Measurements from ENCODE around the gene HSPE1. TPM values are rescaled to one million over a fixed set of nuclear protein-coding genes. Genes with fewer than 3 reads are reported as not detected.

Gene HSPE1
- total and polyA plus RNA-seq, 2 of the 8 experiments (the other 6 are each of a cell fraction or from before 2014, with no cell fraction given), result 206 to 377 TPM

DNA sequence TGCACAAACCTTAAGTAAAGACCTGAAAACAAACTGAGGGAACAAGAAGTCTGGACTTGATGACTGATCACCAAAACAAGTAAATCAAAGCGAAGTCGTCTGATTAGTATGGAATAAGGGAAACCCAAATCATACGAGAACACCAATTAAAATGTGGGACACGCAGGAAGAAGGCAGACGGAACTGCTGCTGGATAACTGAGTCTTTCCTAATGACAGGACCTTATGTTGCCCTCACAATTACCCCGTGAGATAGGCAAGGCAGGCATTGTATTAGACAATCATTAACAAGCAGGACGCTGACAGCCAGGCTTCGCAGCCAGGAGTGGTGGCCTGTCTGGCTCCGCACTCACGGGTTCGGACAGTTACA lies 47.4 kb upstream of the HSPE1 start:
- H3K4me2 ChIP-seq (ENCODE audit: insufficient read depth in 1 of 2, low read depth in 2 of 2, low read length in 2 of 2), result peak overlapping the region; percentile 73 to 86
- H4K5ac ChIP-seq (ENCODE audit: insufficient read length, low read depth, low read length), result no peak overlapping the region
- H2AFZ ChIP-seq (ENCODE audit: low read length), result peak overlapping the region; percentile 92
- no peak overlapping the region for H3K23ac ChIP-seq (ENCODE audit: insufficient read length)
- H2AK5ac ChIP-seq (ENCODE audit: low read depth, low read length), result no peak overlapping the region
- DNase-seq (ENCODE audit: low read depth in 1 of 2, low spot score in 2 of 2) (no peak), FAIRE-seq (no peak)
- no peaks in the 10 kb centered on the region for H3K36me3 ChIP-seq (ENCODE audit: control insufficient read depth in 2 of 4, insufficient read depth in 4 of 4, low read length in 3 of 4)
- TF ChIP-seq BACH1 (IDR thresholded peaks at IDR 0.05; ENCODE audit: low read length) (no peak), SAP30 (IDR thresholded peaks at IDR 0.05; ENCODE audit: insufficient read depth, insufficient replicate concordance, low read length) (peak; percentile 91), KDM4A (IDR thresholded peaks at IDR 0.05; ENCODE audit: low read depth, low read length, severe bottlenecking) (peak; percentile 32)
- ChIA-PET CTCF (ENCODE audit: partially characterized antibody) (interaction anchor here (0.6 to 1.6 kb wide), 5 partner anchors 8 to 247 kb away, joined by 3 to 4 read pairs (median 3); partner anchors contain the start of gene SF3B1), POLR2A (ENCODE audit: partially characterized antibody) (interaction anchor here (0.8 to 4.8 kb wide), 10 partner anchors 12 to 81 kb away, joined by 3 to 40 read pairs (median 4); partner anchors contain the start of genes HSPD1, HSPE1 and SF3B1)
- H4K20me1 ChIP-seq (replicated peaks in 1 of 2; ENCODE audit: control insufficient read depth in 1 of 2, insufficient read depth in 2 of 2, low read length in 2 of 2), result peaks cover 0 to 4% of the 10 kb centered on the region in 2 experiments
- H2BK120ac ChIP-seq (replicated peaks; ENCODE audit: low read depth, low read length), result no peak overlapping the region
- H3K79me1 ChIP-seq (ENCODE audit: low read depth, low read length), result peaks cover 4% of the 10 kb centered on the region
- no peak overlapping the region for H4K91ac ChIP-seq (replicated peaks; ENCODE audit: insufficient read length, low read length)
- H3K18ac ChIP-seq (ENCODE audit: extremely low read depth, low read length), result no peak overlapping the region; the same call in 1 of the 2 replicates
- H2BK12ac ChIP-seq (ENCODE audit: low read depth, low read length), result no peak overlapping the region
- H3K56ac ChIP-seq (replicated peaks; ENCODE audit: insufficient read length, low read depth, low read length), result no peak overlapping the region
- H3K23me2 ChIP-seq (ENCODE audit: low read depth, low read length), result peaks cover 3% of the 10 kb centered on the region
- WGBS, 2 experiments (ENCODE audit: extremely low coverage in 1 of 2, insufficient coverage in 1 of 2, insufficient read length in 1 of 2, insufficient replicate concordance in 2 of 2, low coverage in 1 of 2, low lambda C conversion rate in 2 of 2, missing lambda C conversion rate in 1 of 2), result 13% methylated on average over 11 of the region's 11 CpGs; no CpG with 5 or more reads in 1 of the 2 experiments
- peaks cover 0 to 5% (median 0%) of the 10 kb centered on the region in 4 experiments; a peak in 2 of 7 replicates for H3K4me1 ChIP-seq (replicated peaks in 1 of 4; ENCODE audit: control insufficient read depth in 3 of 4, insufficient read depth in 4 of 4, low read length in 3 of 4)
- H3K9me3 ChIP-seq (ENCODE audit: insufficient read depth in 2 of 2, low read depth in 1 of 2, low read length in 1 of 2), result peaks cover 0 to 3% of the 10 kb centered on the region in 2 experiments; a peak in 1 of 4 replicates
- H4K8ac ChIP-seq (ENCODE audit: extremely low read depth, insufficient read depth, low read length), result no peak overlapping the region
- H3K9ac ChIP-seq (replicated peaks in 1 of 4; ENCODE audit: extremely low read depth in 1 of 4, low read depth in 3 of 4, low read length in 3 of 4), result peak overlapping the region in 1 of 4 experiments; percentile 3; a peak in 1 of 7 replicates
- no peaks in the 10 kb centered on the region for H3K27me3 ChIP-seq (replicated peaks in 1 of 4; ENCODE audit: control insufficient read depth in 3 of 4, extremely low read depth in 1 of 4, insufficient read depth in 3 of 4, low read length in 3 of 4)
- no peak overlapping the region for H2BK15ac ChIP-seq (ENCODE audit: low read length)
- peaks cover 16 to 33% of the 10 kb centered on the region in 2 experiments for H3K79me2 ChIP-seq (ENCODE audit: control insufficient read depth in 1 of 2, insufficient read depth in 2 of 2, low read length in 2 of 2)
- peak overlapping the region; percentile 60 to 94 (median 90) for H3K4me3 ChIP-seq (ENCODE audit: extremely low read depth in 1 of 4, insufficient read depth in 2 of 4, low read depth in 3 of 4, low read length in 4 of 4)
- no peak overlapping the region for H2BK20ac ChIP-seq (ENCODE audit: low read length)
- H3K4ac ChIP-seq (replicated peaks; ENCODE audit: insufficient read length, low read depth, low read length), result no peak overlapping the region
- H2BK5ac ChIP-seq (ENCODE audit: low read depth, low read length), result no peak overlapping the region
- no peak overlapping the region for H3K27ac ChIP-seq (ENCODE audit: low read depth, low read length)
- no peak overlapping the region for H3K14ac ChIP-seq (ENCODE audit: insufficient read length)
